GM23338 (cell line): ENCODE data around the gene MIX23. TPM values are rescaled to one million over a fixed set of nuclear protein-coding genes. Genes with fewer than 3 reads are reported as not detected.

Experiments used
- ATAC-seq: fragments of 200-7000 bp; cut with Tn5 transposase; 3 replicates; pipeline ENCODE4 v1.9.1; 2020
- DNase-seq: peaks from one replicate; pipeline ENCODE4 v3.0.0-alpha.2; 2015; ENCODE audit warnings: low spot score
- H2AFZ ChIP-seq: fragments of 200-600 bp; sonication (generic); 2 replicates; pipeline ENCODE4 v1.8.0; 2016; ENCODE audit warnings: antibody characterized with exemption, mild to moderate bottlenecking, moderate library complexity
- H3F3A ChIP-seq: fragments of 200-600 bp; sonication (generic); replicated peaks from 2 replicates; pipeline ENCODE4 v1.8.0; 2017; ENCODE audit warnings: antibody characterized with exemption, mixed run types, low read depth
- H3K27ac ChIP-seq: fragments of 200-600 bp; sonication (generic); 2 replicates; pipeline ENCODE4 v1.6.1; 2016; ENCODE audit warnings: low read depth
- H3K27me3 ChIP-seq: fragments of 200-600 bp; sonication (generic); 2 replicates; pipeline ENCODE4 v1.8.0; 2016; ENCODE audit warnings: mild to moderate bottlenecking, mixed run types, moderate library complexity; ENCODE audit not compliant: insufficient read depth
- H3K36me3 ChIP-seq: fragments of 200-600 bp; sonication (generic); 2 replicates; pipeline ENCODE4 v1.8.0; 2016; ENCODE audit warnings: mild to moderate bottlenecking; ENCODE audit not compliant: insufficient read depth
- H3K4me1 ChIP-seq: fragments of 200-600 bp; sonication (generic); 2 replicates; pipeline ENCODE4 v1.8.0; 2016; ENCODE audit warnings: mild to moderate bottlenecking, moderate library complexity; ENCODE audit not compliant: insufficient read depth
- H3K4me2 ChIP-seq: fragments of 200-600 bp; sonication (generic); 2 replicates; pipeline ENCODE4 v1.7.1; 2017; ENCODE audit warnings: mixed run types
- H3K4me3 ChIP-seq: fragments of 200-600 bp; sonication (generic); 2 replicates; pipeline ENCODE4 v1.6.1; 2016; ENCODE audit warnings: mixed run types
- H3K79me2 ChIP-seq: fragments of 200-600 bp; sonication (generic); replicated peaks from 2 replicates; pipeline ENCODE4 v1.8.0; 2017; ENCODE audit warnings: mild to moderate bottlenecking; ENCODE audit not compliant: insufficient read depth
- H3K9me2 ChIP-seq: fragments of 200-600 bp; sonication (generic); 2 replicates; pipeline ENCODE4 v1.8.0; 2017; ENCODE audit not compliant: insufficient read depth
- H4K20me1 ChIP-seq: fragments of 200-600 bp; sonication (generic); replicated peaks from 2 replicates; pipeline ENCODE4 v1.8.0; 2017; ENCODE audit warnings: mild to moderate bottlenecking; ENCODE audit not compliant: insufficient read depth
- H3K27ac Mint-ChIP-seq: 2 replicates; pipeline ENCODE4 v1.8.0; 2020; ENCODE audit warnings: inconsistent platforms, mild to moderate bottlenecking, moderate library complexity, mixed read lengths
- H3K27me3 Mint-ChIP-seq: 3 replicates; pipeline ENCODE4 v1.8.0; 2022; ENCODE audit warnings: low read depth, mild to moderate bottlenecking, moderate library complexity, mixed read lengths, inconsistent platforms; ENCODE audit not compliant: insufficient read depth, poor library complexity
- H3K36me3 Mint-ChIP-seq: 3 replicates; pipeline ENCODE4 v1.8.0; 2021; ENCODE audit warnings: low read depth, mild to moderate bottlenecking, inconsistent platforms, moderate library complexity, mixed read lengths
- H3K4me1 Mint-ChIP-seq: 3 replicates; pipeline ENCODE4 v1.8.0; 2020; ENCODE audit warnings: mild to moderate bottlenecking, inconsistent platforms, mixed read lengths
- H3K4me3 Mint-ChIP-seq: 3 replicates; pipeline ENCODE4 v1.8.0; 2021; ENCODE audit warnings: moderate library complexity, mild to moderate bottlenecking, inconsistent platforms, mixed read lengths
- H3K9me3 Mint-ChIP-seq: 3 replicates; pipeline ENCODE4 v1.8.0; 2020; ENCODE audit warnings: moderate library complexity, mild to moderate bottlenecking, inconsistent platforms, mixed read lengths
- CREB1 ChIP-seq: fragments of 250-450 bp; sonication (Bioruptor Pico); IDR thresholded peaks from 2 replicates; pipeline ENCODE4 v1.5.0; 2020; ENCODE audit warnings: low read depth, mild to moderate bottlenecking, moderate library complexity
- EZH2 ChIP-seq: fragments of 200-600 bp; sonication (generic); IDR thresholded peaks from one replicate; pipeline ENCODE4 v1.8.0; 2017; ENCODE audit warnings: antibody characterized with exemption, mild to moderate bottlenecking, low read depth; ENCODE audit not compliant: unreplicated experiment
- EZH2phosphoT487 ChIP-seq: fragments of 200-600 bp; sonication (generic); IDR thresholded peaks from one replicate; pipeline ENCODE4 v1.8.1; 2018; ENCODE audit warnings: antibody characterized with exemption; ENCODE audit not compliant: unreplicated experiment
- JUNB ChIP-seq: IDR thresholded peaks from one replicate; pipeline ENCODE4 v1.6.1; 2016; ENCODE audit warnings: antibody characterized with exemption; ENCODE audit not compliant: unreplicated experiment
- NANOG ChIP-seq: IDR thresholded peaks from 2 replicates; pipeline ENCODE4 v1.6.1; 2016; ENCODE audit warnings: antibody characterized with exemption, borderline replicate concordance
- POLR2AphosphoS5 ChIP-seq: IDR thresholded peaks from 2 replicates; pipeline ENCODE4 v1.6.1; 2016; ENCODE audit warnings: antibody characterized with exemption, low read depth
- STAT1 ChIP-seq: IDR thresholded peaks from one replicate; pipeline ENCODE4 v1.6.1; 2016; ENCODE audit warnings: antibody characterized with exemption; ENCODE audit not compliant: unreplicated experiment
- ZNF114 ChIP-seq: fragments of 250-450 bp; sonication (Bioruptor Pico); IDR thresholded peaks from 2 replicates; pipeline ENCODE4 v1.5.0; 2020; ENCODE audit warnings: mild to moderate bottlenecking, moderate library complexity
- ZNF331 ChIP-seq: fragments of 250-450 bp; sonication (Bioruptor Pico); IDR thresholded peaks from 2 replicates; pipeline ENCODE4 v1.5.0; 2020; ENCODE audit warnings: low read depth, mild to moderate bottlenecking, moderate library complexity
- polyA plus RNA-seq: library from polyadenylated mRNA; unstranded; fragments of >200 nt; fragmentation: Nextera tagmentation; extraction: Ambion mirVana; gene quantifications from 2 replicates; pipeline ENCODE4 v1.2.1, GENCODE V29; 2016
- total RNA-seq: library from RNA; depleted of rRNA; stranded (reverse); fragments of >200 nt; shearing (Covaris generic); gene quantifications from 2 replicates; pipeline ENCODE4 v1.2.3, GENCODE V29; 2014
- TF ChIP-seq, protein P1 (sequence below): IDR thresholded peaks from 2 replicates; pipeline ENCODE4 v1.6.1; 2016; ENCODE audit warnings: antibody characterized with exemption
- TF ChIP-seq, protein P2 (sequence below), 2 experiments: fragments of 200-600 bp in 1 of 2; sonication (generic) in 1 of 2; conservative IDR thresholded peaks; 2 replicates each; pipeline versions ENCODE4 v1.5.1 to v1.6.1; 2016 to 2017; ENCODE audit warnings: antibody characterized with exemption in 2 of 2, low read depth in 2 of 2, mild to moderate bottlenecking in 2 of 2, moderate library complexity in 1 of 2
- TF ChIP-seq, protein P3 (sequence below): fragments of 250-450 bp; sonication (Bioruptor Pico); IDR thresholded peaks from 2 replicates; pipeline ENCODE4 v1.5.0; 2020; ENCODE audit warnings: mild to moderate bottlenecking, moderate library complexity
- TF ChIP-seq, protein P4 (sequence below): IDR thresholded peaks from one replicate; pipeline ENCODE4 v1.6.1; 2018; ENCODE audit warnings: antibody characterized with exemption; ENCODE audit not compliant: unreplicated experiment

Gene MIX23
- total and polyA plus RNA-seq, 2 experiments from 2014 or later: 57.7 to 146 TPM

DNA sequence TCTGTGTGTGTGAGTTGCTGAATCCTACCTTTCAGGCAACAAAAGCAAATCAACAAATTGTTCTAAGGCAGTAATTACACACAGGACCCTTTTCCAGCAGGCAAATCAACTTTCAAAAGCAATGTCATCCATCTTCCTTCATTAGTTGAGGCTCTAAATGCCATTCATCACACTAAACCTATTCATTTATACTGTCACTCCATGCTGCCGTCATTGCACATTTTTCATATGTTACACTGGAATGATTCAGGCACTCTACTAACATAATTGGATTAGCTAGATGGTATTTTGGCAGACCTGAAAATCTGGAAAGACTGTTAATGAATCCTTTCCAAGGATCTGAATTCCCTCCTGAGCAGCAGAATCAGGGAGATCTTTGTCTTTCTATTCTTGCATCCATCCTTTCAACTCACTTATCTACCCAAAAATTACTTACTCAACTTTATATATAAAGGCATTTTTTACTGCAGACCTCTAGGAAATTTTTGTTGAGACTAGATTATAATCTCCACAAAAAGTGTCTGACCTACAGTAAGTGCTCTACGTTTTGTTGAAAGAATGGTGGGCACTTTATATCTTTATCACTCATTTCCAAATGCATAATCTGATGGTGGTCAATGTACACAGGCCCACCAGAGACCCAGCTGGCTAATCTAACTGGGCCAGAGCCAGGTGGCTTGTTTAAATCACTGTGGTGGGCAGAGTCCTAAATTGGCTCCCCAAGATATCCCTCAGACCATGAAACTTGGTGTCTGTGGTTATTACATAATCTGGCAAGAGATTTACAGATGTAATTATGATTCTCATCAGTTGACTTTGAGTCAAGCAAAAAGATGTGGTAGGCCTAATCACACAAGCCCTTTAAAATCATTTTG lies 25.0 kb downstream of the MIX23 start:
- H3K36me3 Mint-ChIP-seq: peaks cover 25% of the 10 kb centered on the region
- TF ChIP-seq, protein P1, sequence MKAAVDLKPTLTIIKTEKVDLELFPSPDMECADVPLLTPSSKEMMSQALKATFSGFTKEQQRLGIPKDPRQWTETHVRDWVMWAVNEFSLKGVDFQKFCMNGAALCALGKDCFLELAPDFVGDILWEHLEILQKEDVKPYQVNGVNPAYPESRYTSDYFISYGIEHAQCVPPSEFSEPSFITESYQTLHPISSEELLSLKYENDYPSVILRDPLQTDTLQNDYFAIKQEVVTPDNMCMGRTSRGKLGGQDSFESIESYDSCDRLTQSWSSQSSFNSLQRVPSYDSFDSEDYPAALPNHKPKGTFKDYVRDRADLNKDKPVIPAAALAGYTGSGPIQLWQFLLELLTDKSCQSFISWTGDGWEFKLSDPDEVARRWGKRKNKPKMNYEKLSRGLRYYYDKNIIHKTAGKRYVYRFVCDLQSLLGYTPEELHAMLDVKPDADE: no peak
- TF ChIP-seq POLR2AphosphoS5: no peak
- TF ChIP-seq, protein P2, sequence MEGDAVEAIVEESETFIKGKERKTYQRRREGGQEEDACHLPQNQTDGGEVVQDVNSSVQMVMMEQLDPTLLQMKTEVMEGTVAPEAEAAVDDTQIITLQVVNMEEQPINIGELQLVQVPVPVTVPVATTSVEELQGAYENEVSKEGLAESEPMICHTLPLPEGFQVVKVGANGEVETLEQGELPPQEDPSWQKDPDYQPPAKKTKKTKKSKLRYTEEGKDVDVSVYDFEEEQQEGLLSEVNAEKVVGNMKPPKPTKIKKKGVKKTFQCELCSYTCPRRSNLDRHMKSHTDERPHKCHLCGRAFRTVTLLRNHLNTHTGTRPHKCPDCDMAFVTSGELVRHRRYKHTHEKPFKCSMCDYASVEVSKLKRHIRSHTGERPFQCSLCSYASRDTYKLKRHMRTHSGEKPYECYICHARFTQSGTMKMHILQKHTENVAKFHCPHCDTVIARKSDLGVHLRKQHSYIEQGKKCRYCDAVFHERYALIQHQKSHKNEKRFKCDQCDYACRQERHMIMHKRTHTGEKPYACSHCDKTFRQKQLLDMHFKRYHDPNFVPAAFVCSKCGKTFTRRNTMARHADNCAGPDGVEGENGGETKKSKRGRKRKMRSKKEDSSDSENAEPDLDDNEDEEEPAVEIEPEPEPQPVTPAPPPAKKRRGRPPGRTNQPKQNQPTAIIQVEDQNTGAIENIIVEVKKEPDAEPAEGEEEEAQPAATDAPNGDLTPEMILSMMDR (conservative IDR thresholded peaks at IDR 0.05; ENCODE audit: low read depth in 2 of 2): no peak
- TF ChIP-seq EZH2phosphoT487: no peak
- TF ChIP-seq ZNF331 (CRISPR knock-in tag): no peak
- TF ChIP-seq STAT1: no peak
- TF ChIP-seq, protein P3, sequence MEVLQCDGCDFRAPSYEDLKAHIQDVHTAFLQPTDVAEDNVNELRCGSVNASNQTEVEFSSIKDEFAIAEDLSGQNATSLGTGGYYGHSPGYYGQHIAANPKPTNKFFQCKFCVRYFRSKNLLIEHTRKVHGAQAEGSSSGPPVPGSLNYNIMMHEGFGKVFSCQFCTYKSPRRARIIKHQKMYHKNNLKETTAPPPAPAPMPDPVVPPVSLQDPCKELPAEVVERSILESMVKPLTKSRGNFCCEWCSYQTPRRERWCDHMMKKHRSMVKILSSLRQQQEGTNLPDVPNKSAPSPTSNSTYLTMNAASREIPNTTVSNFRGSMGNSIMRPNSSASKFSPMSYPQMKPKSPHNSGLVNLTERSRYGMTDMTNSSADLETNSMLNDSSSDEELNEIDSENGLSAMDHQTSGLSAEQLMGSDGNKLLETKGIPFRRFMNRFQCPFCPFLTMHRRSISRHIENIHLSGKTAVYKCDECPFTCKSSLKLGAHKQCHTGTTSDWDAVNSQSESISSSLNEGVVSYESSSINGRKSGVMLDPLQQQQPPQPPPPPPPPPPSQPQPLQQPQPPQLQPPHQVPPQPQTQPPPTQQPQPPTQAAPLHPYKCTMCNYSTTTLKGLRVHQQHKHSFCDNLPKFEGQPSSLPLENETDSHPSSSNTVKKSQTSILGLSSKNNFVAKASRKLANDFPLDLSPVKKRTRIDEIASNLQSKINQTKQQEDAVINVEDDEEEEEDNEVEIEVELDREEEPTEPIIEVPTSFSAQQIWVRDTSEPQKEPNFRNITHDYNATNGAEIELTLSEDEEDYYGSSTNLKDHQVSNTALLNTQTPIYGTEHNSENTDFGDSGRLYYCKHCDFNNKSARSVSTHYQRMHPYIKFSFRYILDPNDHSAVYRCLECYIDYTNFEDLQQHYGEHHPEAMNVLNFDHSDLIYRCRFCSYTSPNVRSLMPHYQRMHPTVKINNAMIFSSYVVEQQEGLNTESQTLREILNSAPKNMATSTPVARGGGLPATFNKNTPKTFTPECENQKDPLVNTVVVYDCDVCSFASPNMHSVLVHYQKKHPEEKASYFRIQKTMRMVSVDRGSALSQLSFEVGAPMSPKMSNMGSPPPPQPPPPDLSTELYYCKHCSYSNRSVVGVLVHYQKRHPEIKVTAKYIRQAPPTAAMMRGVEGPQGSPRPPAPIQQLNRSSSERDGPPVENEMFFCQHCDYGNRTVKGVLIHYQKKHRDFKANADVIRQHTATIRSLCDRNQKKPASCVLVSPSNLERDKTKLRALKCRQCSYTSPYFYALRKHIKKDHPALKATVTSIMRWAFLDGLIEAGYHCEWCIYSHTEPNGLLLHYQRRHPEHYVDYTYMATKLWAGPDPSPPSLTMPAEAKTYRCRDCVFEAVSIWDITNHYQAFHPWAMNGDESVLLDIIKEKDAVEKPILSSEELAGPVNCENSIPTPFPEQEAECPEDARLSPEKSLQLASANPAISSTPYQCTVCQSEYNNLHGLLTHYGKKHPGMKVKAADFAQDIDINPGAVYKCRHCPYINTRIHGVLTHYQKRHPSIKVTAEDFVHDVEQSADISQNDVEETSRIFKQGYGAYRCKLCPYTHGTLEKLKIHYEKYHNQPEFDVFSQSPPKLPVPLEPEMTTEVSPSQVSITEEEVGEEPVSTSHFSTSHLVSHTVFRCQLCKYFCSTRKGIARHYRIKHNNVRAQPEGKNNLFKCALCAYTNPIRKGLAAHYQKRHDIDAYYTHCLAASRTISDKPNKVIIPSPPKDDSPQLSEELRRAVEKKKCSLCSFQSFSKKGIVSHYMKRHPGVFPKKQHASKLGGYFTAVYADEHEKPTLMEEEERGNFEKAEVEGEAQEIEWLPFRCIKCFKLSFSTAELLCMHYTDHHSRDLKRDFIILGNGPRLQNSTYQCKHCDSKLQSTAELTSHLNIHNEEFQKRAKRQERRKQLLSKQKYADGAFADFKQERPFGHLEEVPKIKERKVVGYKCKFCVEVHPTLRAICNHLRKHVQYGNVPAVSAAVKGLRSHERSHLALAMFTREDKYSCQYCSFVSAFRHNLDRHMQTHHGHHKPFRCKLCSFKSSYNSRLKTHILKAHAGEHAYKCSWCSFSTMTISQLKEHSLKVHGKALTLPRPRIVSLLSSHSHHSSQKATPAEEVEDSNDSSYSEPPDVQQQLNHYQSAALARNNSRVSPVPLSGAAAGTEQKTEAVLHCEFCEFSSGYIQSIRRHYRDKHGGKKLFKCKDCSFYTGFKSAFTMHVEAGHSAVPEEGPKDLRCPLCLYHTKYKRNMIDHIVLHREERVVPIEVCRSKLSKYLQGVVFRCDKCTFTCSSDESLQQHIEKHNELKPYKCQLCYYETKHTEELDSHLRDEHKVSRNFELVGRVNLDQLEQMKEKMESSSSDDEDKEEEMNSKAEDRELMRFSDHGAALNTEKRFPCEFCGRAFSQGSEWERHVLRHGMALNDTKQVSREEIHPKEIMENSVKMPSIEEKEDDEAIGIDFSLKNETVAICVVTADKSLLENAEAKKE (CRISPR knock-in tag): no peak
- TF ChIP-seq, protein P4, sequence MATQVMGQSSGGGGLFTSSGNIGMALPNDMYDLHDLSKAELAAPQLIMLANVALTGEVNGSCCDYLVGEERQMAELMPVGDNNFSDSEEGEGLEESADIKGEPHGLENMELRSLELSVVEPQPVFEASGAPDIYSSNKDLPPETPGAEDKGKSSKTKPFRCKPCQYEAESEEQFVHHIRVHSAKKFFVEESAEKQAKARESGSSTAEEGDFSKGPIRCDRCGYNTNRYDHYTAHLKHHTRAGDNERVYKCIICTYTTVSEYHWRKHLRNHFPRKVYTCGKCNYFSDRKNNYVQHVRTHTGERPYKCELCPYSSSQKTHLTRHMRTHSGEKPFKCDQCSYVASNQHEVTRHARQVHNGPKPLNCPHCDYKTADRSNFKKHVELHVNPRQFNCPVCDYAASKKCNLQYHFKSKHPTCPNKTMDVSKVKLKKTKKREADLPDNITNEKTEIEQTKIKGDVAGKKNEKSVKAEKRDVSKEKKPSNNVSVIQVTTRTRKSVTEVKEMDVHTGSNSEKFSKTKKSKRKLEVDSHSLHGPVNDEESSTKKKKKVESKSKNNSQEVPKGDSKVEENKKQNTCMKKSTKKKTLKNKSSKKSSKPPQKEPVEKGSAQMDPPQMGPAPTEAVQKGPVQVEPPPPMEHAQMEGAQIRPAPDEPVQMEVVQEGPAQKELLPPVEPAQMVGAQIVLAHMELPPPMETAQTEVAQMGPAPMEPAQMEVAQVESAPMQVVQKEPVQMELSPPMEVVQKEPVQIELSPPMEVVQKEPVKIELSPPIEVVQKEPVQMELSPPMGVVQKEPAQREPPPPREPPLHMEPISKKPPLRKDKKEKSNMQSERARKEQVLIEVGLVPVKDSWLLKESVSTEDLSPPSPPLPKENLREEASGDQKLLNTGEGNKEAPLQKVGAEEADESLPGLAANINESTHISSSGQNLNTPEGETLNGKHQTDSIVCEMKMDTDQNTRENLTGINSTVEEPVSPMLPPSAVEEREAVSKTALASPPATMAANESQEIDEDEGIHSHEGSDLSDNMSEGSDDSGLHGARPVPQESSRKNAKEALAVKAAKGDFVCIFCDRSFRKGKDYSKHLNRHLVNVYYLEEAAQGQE: no peak
- no peak for TF ChIP-seq JUNB
- no peak for TF ChIP-seq CREB1 (CRISPR knock-in tag)
- TF ChIP-seq EZH2: no peak
- no peak for TF ChIP-seq ZNF114
- TF ChIP-seq NANOG: no peak
- Histone ChIP-seq H3K4me2 (no peak overlapping the region), H3K9me2 (no peaks in the 10 kb centered on the region), H3K27ac (no peak overlapping the region), H3K79me2 (no peaks in the 10 kb centered on the region), H4K20me1 (no peaks in the 10 kb centered on the region), H2AFZ (no peak overlapping the region), H3K4me1 (no peaks in the 10 kb centered on the region), H3F3A (no peaks in the 10 kb centered on the region), H3K36me3 (peaks cover 3% of the 10 kb centered on the region; the same call in 1 of the 2 replicates), H3K4me3 (no peak overlapping the region), H3K27me3 (no peaks in the 10 kb centered on the region)
- peaks cover under 1% of the 10 kb centered on the region; the same call in 2 of the 3 replicates for H3K4me1 Mint-ChIP-seq
- no peak for DNase-seq
- peaks cover 5% of the 10 kb centered on the region for H3K27me3 Mint-ChIP-seq
- H3K27ac Mint-ChIP-seq: peak overlapping the region; percentile 39; the same call in 1 of the 2 replicates
- no peak overlapping the region for H3K4me3 Mint-ChIP-seq
- ATAC-seq: no peak
- H3K9me3 Mint-ChIP-seq: no peaks in the 10 kb centered on the region
